D721Med (cell line): ENCODE measurements around the gene CABCOCO1.

ENCODE experiments used
- DNase-seq: peaks from one replicate; pipeline ENCODE4 v3.0.0; 2011; ENCODE audit warnings: low spot score; ENCODE audit not compliant: insufficient read length
- FAIRE-seq: peaks from 2 replicates; lab custom pipeline; 2011; peaks lifted over from hg19 to GRCh38; lab: Jason Lieb, UNC
- TF ChIP-seq, protein P1 (sequence below): IDR thresholded peaks from 2 replicates; pipeline ENCODE4 v1.5.1; 2012; ENCODE audit warnings: mild to moderate bottlenecking, control low read depth; ENCODE audit not compliant: insufficient read depth; ENCODE audit errors: missing control alignments

Gene CABCOCO1

DNA sequence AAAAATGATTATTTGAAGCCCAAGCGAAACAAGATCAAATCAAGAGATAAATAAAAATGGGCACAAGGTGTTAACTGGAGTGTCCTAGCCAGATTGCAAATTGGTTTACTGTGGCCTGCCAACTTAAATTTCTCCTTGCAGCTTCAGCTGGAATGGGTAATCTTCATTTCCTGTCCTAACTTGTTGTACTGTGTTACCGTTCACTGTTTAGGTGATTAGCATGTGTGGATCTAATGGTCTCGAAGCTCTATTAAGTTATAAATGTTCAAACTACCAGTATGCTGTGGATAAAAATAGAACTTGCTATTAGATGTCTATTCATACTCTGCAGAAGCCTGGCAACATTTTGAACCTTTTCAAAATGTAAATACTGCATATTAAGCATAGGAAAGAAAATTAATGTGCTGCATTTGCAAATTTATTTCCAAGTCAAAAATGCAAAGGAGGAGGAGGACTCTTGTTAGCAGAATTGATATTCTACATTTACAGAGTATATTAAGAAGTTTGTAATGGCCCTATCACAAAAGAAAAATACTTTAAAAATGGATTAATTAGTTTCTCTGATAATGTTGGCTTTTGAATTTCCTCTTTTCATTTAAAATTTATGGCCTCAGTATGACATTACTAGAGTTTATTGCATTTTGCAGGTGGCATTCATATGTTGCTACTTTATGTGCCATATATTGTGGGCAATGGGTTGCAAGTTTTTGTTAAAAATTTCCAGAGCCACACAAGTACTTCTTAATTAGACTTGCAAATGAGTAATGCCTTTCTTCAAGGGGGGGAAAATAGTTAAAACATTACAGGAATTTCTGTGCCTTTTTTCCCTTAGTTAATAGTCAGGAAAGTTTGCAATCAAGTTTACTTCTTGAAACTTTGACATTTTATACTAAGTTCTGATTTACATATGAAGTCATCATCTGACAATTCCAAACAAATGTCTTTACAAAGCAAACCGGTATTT, 92.1 kb downstream of the CABCOCO1 start:
- DNase-seq (no peak), FAIRE-seq (no peak)
- TF ChIP-seq, protein P1, sequence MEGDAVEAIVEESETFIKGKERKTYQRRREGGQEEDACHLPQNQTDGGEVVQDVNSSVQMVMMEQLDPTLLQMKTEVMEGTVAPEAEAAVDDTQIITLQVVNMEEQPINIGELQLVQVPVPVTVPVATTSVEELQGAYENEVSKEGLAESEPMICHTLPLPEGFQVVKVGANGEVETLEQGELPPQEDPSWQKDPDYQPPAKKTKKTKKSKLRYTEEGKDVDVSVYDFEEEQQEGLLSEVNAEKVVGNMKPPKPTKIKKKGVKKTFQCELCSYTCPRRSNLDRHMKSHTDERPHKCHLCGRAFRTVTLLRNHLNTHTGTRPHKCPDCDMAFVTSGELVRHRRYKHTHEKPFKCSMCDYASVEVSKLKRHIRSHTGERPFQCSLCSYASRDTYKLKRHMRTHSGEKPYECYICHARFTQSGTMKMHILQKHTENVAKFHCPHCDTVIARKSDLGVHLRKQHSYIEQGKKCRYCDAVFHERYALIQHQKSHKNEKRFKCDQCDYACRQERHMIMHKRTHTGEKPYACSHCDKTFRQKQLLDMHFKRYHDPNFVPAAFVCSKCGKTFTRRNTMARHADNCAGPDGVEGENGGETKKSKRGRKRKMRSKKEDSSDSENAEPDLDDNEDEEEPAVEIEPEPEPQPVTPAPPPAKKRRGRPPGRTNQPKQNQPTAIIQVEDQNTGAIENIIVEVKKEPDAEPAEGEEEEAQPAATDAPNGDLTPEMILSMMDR: no peak

DNA sequence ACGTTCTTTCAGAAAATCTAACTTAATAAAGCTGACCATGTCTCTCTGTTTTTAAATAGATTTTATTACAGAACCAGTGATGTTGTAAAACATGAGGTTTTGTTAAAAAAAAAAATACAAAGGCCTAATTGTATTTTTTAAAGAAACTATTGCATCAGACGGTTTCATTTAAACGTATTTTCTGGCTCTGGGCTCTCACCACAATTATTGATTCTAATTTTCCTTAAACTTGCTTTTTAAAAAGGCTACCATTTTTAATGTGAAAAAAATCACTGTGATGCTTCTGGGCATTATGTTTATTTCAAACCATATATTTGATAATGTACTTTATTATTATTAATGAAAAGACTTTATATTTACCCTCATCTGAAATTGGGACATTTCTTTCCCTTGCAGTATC, 94.3 kb downstream of the CABCOCO1 start:
- no peak for FAIRE-seq
- no peak for DNase-seq
- TF ChIP-seq, protein P1: no peak

DNA sequence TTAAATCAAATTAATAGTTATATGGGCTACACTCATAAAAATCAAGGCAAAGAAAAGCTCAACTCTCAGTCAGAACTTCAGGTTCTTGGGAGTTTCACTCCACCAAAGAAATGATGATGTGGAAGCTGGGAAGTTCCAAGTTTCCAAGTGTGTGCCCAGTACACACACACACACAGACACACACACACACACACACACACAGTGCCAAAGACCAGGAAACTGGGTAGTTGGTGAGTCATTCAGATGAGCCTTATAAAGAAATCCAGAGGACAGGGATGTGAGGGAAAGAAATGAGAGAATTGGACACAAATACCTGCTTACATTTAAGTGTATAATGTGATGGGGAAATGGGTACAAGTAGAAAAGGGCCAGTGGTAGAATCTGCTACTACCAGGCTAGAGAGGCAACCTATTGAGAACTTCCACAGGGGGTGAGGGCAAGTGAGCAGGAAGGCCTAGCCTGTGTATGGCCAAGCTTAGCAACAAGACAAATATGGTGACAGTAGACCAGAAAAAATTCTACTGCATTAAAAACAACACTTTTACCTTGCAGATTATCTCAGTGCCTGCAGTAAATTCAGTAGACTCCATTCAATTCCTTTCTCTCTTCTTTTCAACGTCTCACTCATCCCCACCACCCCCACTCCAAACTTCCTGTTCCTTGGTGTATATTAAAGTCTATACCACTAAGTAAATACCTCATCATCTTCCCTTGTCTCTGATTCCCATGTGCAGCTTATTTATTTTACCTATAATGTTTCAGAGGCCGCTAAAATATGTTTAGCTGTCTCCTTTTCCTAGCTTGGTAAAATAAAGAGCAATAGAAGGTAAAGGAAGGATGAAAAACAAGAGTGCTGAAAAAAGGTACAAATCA, 95.0 kb downstream of the CABCOCO1 start:
- no peak for FAIRE-seq
- TF ChIP-seq, protein P1: no peak
- no peak for DNase-seq

DNA sequence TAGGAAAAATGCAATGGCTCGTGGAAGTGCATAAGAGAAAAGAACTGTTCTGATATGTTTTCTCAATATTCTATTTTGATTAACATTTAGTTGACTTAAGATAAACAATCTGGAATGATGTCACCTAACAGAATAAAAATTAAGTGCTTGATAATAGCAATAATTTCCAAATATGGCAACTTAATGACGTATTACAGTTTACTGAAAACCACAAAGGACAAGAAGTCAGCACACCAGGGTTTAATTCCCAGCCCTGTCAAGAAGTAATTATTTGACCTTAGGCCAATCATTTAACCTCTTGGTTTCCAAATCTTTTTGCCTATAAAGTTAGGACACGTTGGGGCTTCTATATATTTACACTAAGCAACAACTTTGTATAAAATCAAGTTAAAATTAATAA, 95.7 kb downstream of the CABCOCO1 start:
- DNase-seq: no peak
- TF ChIP-seq, protein P1: no peak
- FAIRE-seq: no peak

DNA sequence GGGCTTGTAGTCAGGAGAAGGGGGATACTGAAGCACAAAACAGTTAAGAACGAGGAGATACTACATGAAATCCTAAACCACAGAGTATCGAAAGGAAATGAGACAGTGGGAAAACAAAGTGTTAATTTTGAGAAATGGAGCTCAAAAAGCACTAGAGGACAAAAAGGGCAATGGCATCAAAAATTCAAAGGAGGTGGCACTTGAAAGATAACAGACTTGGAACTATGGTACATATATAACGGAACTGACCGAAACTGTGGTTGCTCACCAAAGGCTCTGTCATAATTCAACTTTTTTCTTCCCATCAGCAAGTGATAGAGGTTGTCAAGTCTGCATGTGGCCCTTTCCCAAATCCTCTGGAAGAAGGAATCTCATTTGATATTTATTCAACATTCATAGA, 97.0 kb downstream of the CABCOCO1 start:
- TF ChIP-seq, protein P1: no peak
- FAIRE-seq: no peak
- no peak for DNase-seq

DNA sequence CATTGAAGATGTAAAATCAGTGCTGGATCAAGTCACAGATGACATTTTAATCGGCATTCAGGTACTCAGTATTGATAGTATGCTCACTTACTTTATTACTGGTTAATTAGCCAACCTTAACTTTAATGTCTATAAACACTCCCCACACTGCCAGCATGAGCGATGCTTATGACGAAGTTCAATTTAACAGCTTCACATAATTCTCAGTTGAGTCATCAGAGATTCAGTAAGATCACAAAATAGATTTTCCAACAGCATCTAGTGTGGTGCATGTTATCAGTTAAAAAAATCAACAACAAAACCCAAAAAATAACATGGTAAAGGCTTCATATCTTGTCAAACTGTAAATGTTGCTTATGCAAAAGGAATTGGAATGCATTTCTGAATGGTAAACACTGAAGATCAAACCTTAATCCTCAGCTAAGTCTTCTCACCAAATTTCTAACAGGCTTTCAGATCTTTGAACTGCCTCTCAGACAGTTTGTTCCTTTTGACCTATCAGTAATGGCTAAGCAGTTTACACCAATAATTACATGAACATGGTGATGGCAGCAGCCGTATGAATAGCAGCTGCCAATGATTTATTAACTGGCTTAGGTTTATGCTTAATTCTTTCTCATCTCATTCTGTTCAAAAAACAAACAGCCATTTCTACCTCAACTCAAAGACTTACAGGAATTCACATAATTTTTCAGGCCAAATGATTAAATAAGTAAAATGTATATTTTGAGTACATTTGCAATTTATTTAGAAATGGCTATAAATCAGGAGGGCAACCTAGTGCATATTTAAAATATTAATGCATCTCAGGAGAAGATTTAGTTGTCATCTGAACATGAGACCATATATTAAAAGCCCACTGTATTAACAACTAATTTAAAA, 98.5 kb downstream of the CABCOCO1 start:
- peak; percentile 92 for FAIRE-seq
- no peak for DNase-seq

More for the DNA sequence above, 98.5 kb downstream of the CABCOCO1 start:
- TF ChIP-seq, protein P1: no peak
